Keratinocyte (primary cell): ENCODE measurements around the gene TMEM233. TPM values are rescaled to one million over a fixed set of nuclear protein-coding genes. Genes with fewer than 3 reads are reported as not detected.

Experiments
- DNase-seq: peaks from one replicate; pipeline ENCODE4 v3.0.0-alpha.2; 2011; ENCODE audit warnings: low read depth, missing footprints, low spot score
- FAIRE-seq: peaks from 2 replicates; lab custom pipeline; 2011; peaks lifted over from hg19 to GRCh38; lab: Jason Lieb, UNC
- H2AFZ ChIP-seq: 2 replicates; pipeline ENCODE4 v1.6.0; 2012; ENCODE audit warnings: low read length, control low read depth, inconsistent platforms; ENCODE audit not compliant: control insufficient read depth
- H3K27ac ChIP-seq: 2 replicates; pipeline ENCODE4 v1.5.1; 2011; ENCODE audit warnings: low read length; ENCODE audit not compliant: control insufficient read depth, insufficient read depth
- H3K27me3 ChIP-seq: 3 replicates; pipeline ENCODE4 v1.6.0; 2011; ENCODE audit warnings: low read length; ENCODE audit not compliant: control insufficient read depth, insufficient read depth; ENCODE audit errors: extremely low read depth
- H3K36me3 ChIP-seq, 2 experiments: 2 replicates in 1 of 2; 3 replicates in 1 of 2; pipeline ENCODE4 v1.5.1; 2011; ENCODE audit warnings: low read length in 2 of 2, mild to moderate bottlenecking in 1 of 2; ENCODE audit not compliant: control insufficient read depth in 2 of 2, insufficient read depth in 2 of 2; ENCODE audit errors: extremely low read depth in 1 of 2
- H3K4me1 ChIP-seq: 3 replicates; pipeline ENCODE4 v1.5.1; 2011; ENCODE audit warnings: low read length; ENCODE audit not compliant: control insufficient read depth, insufficient read depth; ENCODE audit errors: extremely low read depth
- H3K4me2 ChIP-seq: 3 replicates; pipeline ENCODE4 v1.6.0; 2011; ENCODE audit warnings: low read depth, low read length; ENCODE audit not compliant: control insufficient read depth, insufficient read depth; ENCODE audit errors: extremely low read depth
- H3K4me3 ChIP-seq, 3 experiments: fragments of 200-600 bp in 1 of 3; sonication (generic) in 1 of 3; 2 replicates in 2 of 3; 3 replicates in 1 of 3; pipeline ENCODE4 v1.5.1; 2011 to 2016; ENCODE audit warnings: low read length in 3 of 3, mild to moderate bottlenecking in 3 of 3, control low read depth in 2 of 3, inconsistent platforms in 1 of 3, low read depth in 1 of 3, mixed read lengths in 1 of 3, mixed run types in 1 of 3, moderate library complexity in 1 of 3; ENCODE audit not compliant: control insufficient read depth in 2 of 3, insufficient read depth in 2 of 3; ENCODE audit errors: extremely low read depth in 1 of 3
- H3K79me2 ChIP-seq: 2 replicates; pipeline ENCODE4 v1.6.0; 2012; ENCODE audit warnings: low read length; ENCODE audit not compliant: control insufficient read depth, insufficient read depth
- H3K9ac ChIP-seq: 3 replicates; pipeline ENCODE4 v1.6.0; 2011; ENCODE audit warnings: low read length; ENCODE audit not compliant: control insufficient read depth, insufficient read depth; ENCODE audit errors: extremely low read depth
- H3K9me1 ChIP-seq: 3 replicates; pipeline ENCODE4 v1.6.0; 2011; ENCODE audit warnings: low read length; ENCODE audit not compliant: control insufficient read depth, insufficient read depth; ENCODE audit errors: extremely low read depth
- H3K9me3 ChIP-seq: 2 replicates; pipeline ENCODE4 v1.5.1; 2012; ENCODE audit warnings: low read depth, low read length; ENCODE audit not compliant: control insufficient read depth
- H4K20me1 ChIP-seq: 3 replicates; pipeline ENCODE4 v1.6.0; 2011; ENCODE audit warnings: low read length; ENCODE audit not compliant: control insufficient read depth, insufficient read depth; ENCODE audit errors: extremely low read depth
- EZH2 ChIP-seq: IDR thresholded peaks from one replicate; pipeline ENCODE4 v1.6.1; 2012; ENCODE audit warnings: inconsistent platforms, mild to moderate bottlenecking, low read length, moderate library complexity
- dilution Hi-C: fragments of 300-500 bp; cut with MboI; formaldehyde crosslinking; loops from one replicate; pipeline ENCODE4 v1.7.0; 2020; ENCODE audit warnings: low sequenced_read_pairs; ENCODE audit not compliant: extremely low pct_ligation_motif_present
- polyA plus RNA-seq, 5 experiments: library from polyadenylated mRNA; depleted of rRNA in 3 of 5; stranded (reverse) in 3 of 5; stranded (forward) in 1 of 5; unstranded in 1 of 5; fragments of >200 nt; gene quantifications; 1 replicate in 1 of 5; 2 replicates in 3 of 5; 3 replicates in 1 of 5; pipeline versions ENCODE4 v1.2.1 to v1.2.3, GENCODE V29; 2011 to 2012; ENCODE audit warnings: missing spikeins in 2 of 5, low read depth in 1 of 5, low replicate concordance in 1 of 5
- TF ChIP-seq, protein P1 (sequence below), 3 experiments: IDR thresholded peaks in 1 of 3; conservative IDR thresholded peaks in 1 of 3; optimal IDR thresholded peaks in 1 of 3; 2 replicates in 2 of 3; 3 replicates in 1 of 3; pipeline versions ENCODE3 to v1.5.1; 2011; ENCODE audit warnings: low read length in 3 of 3, mild to moderate bottlenecking in 3 of 3, moderate library complexity in 2 of 3, control low read depth in 1 of 3, inconsistent platforms in 1 of 3; ENCODE audit not compliant: insufficient read depth in 2 of 3; ENCODE audit errors: extremely low read depth in 1 of 3

The TMEM233 gene
- polyA plus RNA-seq, 1 donor (not counting 4 experiments of a cell fraction or from before 2014, with no cell fraction given): not detected

GRCh38 chr12:119624966-119625365 lies 31.4 kb downstream of the TMEM233 start:
- Histone ChIP-seq H3K4me2 (no peak overlapping the region), H3K9ac (no peak overlapping the region), H4K20me1 (no peaks in the 10 kb centered on the region), H3K27me3 (no peaks in the 10 kb centered on the region), H3K36me3 (no peaks in the 10 kb centered on the region), H3K9me3 (no peaks in the 10 kb centered on the region), H3K4me1 (no peaks in the 10 kb centered on the region), H3K9me1 (no peaks in the 10 kb centered on the region), H2AFZ (no peak overlapping the region), H3K4me3 (no peak overlapping the region), H3K79me2 (no peaks in the 10 kb centered on the region), H3K27ac (no peak overlapping the region)
- no peak for TF ChIP-seq EZH2
- TF ChIP-seq, protein P1, sequence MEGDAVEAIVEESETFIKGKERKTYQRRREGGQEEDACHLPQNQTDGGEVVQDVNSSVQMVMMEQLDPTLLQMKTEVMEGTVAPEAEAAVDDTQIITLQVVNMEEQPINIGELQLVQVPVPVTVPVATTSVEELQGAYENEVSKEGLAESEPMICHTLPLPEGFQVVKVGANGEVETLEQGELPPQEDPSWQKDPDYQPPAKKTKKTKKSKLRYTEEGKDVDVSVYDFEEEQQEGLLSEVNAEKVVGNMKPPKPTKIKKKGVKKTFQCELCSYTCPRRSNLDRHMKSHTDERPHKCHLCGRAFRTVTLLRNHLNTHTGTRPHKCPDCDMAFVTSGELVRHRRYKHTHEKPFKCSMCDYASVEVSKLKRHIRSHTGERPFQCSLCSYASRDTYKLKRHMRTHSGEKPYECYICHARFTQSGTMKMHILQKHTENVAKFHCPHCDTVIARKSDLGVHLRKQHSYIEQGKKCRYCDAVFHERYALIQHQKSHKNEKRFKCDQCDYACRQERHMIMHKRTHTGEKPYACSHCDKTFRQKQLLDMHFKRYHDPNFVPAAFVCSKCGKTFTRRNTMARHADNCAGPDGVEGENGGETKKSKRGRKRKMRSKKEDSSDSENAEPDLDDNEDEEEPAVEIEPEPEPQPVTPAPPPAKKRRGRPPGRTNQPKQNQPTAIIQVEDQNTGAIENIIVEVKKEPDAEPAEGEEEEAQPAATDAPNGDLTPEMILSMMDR (optimal IDR thresholded peaks at IDR 0.05 in 1 of 3, IDR thresholded peaks at IDR 0.05 in 1 of 3, conservative IDR thresholded peaks at IDR 0.05 in 1 of 3; ENCODE audit: extremely low read depth in 1 of 3, insufficient read depth in 2 of 3, low read length in 3 of 3): no peak
- DNase-seq (no peak), FAIRE-seq (no peak)
- dilution Hi-C loops: no loop called here

GRCh38 chr12:119627019-119627643 lies 33.6 kb downstream of the TMEM233 start:
- FAIRE-seq (no peak), DNase-seq (no peak)
- no peak overlapping the region for H3K4me2 ChIP-seq
- no peaks in the 10 kb centered on the region for H3K36me3 ChIP-seq
- dilution Hi-C loops: no loop called here
- no peaks in the 10 kb centered on the region for H3K9me1 ChIP-seq
- H4K20me1 ChIP-seq: no peaks in the 10 kb centered on the region
- H2AFZ ChIP-seq: no peak overlapping the region
- TF ChIP-seq EZH2: no peak
- TF ChIP-seq, protein P1 (optimal IDR thresholded peaks at IDR 0.05 in 1 of 3, IDR thresholded peaks at IDR 0.05 in 1 of 3, conservative IDR thresholded peaks at IDR 0.05 in 1 of 3; ENCODE audit: extremely low read depth in 1 of 3, insufficient read depth in 2 of 3, low read length in 3 of 3): no peak
- H3K9me3 ChIP-seq: no peaks in the 10 kb centered on the region
- no peak overlapping the region for H3K27ac ChIP-seq
- no peaks in the 10 kb centered on the region for H3K4me1 ChIP-seq
- no peaks in the 10 kb centered on the region for H3K27me3 ChIP-seq
- no peak overlapping the region for H3K4me3 ChIP-seq
- H3K79me2 ChIP-seq: no peaks in the 10 kb centered on the region
- no peak overlapping the region for H3K9ac ChIP-seq
